Measurements from ENCODE around the gene GALNT3.

GRCh38 chr2:165787334-165787733 is 6.7 kb downstream of the GALNT3 start:
- TF ChIP-seq CTCF (conservative IDR thresholded peaks at IDR 0.05): no peak
- TF ChIP-seq EZH2 (IDR thresholded peaks at IDR 0.05; ENCODE audit: low read depth): no peak
